Panc1 (cell line): ENCODE measurements around the gene SLC1A3. TPM values are rescaled to one million over a fixed set of nuclear protein-coding genes. Genes with fewer than 3 reads are reported as not detected.

Experiments used
- ATAC-seq: fragments of 200-7000 bp; cut with Tn5 transposase; 2 replicates; pipeline ENCODE4 v1.9.1; 2020; ENCODE audit warnings: mild to moderate bottlenecking, moderate library complexity
- BruUV-seq: library from RNA; stranded (reverse); fragments of 400-500 nt; replicated peaks from 2 replicates; lab custom pipeline; 2021; lab: Mats Ljungman, UMichigan
- CTCF ChIA-PET: fragments of 300-600 bp; sonication (Branson Sonifier 250); formaldehyde crosslinking; loops from one replicate; lab custom pipeline; 2022; ENCODE audit warnings: antibody characterized with exemption; lab: Charles Lee
- POLR2A ChIA-PET: fragments of 300-600 bp; sonication (Branson Sonifier 250); formaldehyde crosslinking; loops from one replicate; lab custom pipeline; 2022; ENCODE audit warnings: antibody characterized with exemption; lab: Charles Lee
- DNase-seq: peaks from one replicate; pipeline ENCODE4 v3.0.0-alpha.2; 2010; ENCODE audit warnings: low read depth, low spot score
- H3K27ac ChIP-seq: 2 replicates; pipeline ENCODE4 v1.5.1; 2011; ENCODE audit warnings: mild to moderate bottlenecking, low read length, inconsistent platforms
- H3K27me3 ChIP-seq: fragments of 200-500 bp; sonication (Bioruptor generic); 2 replicates; pipeline ENCODE4 v1.6.0; 2014; ENCODE audit warnings: low read length, inconsistent platforms; ENCODE audit not compliant: control insufficient read depth, insufficient read depth
- H3K36me3 ChIP-seq: fragments of 200-500 bp; sonication (Bioruptor generic); 2 replicates; pipeline ENCODE4 v1.5.1; 2014; ENCODE audit warnings: inconsistent platforms, mild to moderate bottlenecking, low read length, moderate library complexity; ENCODE audit not compliant: control insufficient read depth, insufficient read depth
- H3K4me1 ChIP-seq: 2 replicates; pipeline ENCODE4 v1.5.1; 2011; ENCODE audit warnings: inconsistent platforms, mild to moderate bottlenecking, low read length, moderate library complexity; ENCODE audit not compliant: control insufficient read depth, insufficient read depth
- H3K4me3 ChIP-seq, 2 experiments: 2 replicates each; pipeline ENCODE4 v1.5.1; 2011 to 2012; ENCODE audit warnings: low read depth in 2 of 2, low read length in 2 of 2, mild to moderate bottlenecking in 2 of 2, inconsistent platforms in 1 of 2, moderate library complexity in 1 of 2
- H3K9me3 ChIP-seq: fragments of 200-500 bp; sonication (Bioruptor generic); 2 replicates; pipeline ENCODE4 v1.5.1; 2014; ENCODE audit warnings: low read depth, mild to moderate bottlenecking, inconsistent platforms, low read length, moderate library complexity; ENCODE audit not compliant: control insufficient read depth, insufficient read depth
- CTCF ChIP-seq: fragments of 450-650 bp; IDR thresholded peaks from 2 replicates; pipeline ENCODE4 v1.5.1; 2017; ENCODE audit warnings: mild to moderate bottlenecking
- POLR2AphosphoS5 ChIP-seq: IDR thresholded peaks from 2 replicates; pipeline ENCODE4 v1.6.1; 2012; ENCODE audit warnings: mild to moderate bottlenecking, low read depth, low read length, moderate library complexity
- REST ChIP-seq, 2 experiments: IDR thresholded peaks; 2 replicates each; pipeline ENCODE4 v1.6.1; 2011 to 2012; ENCODE audit warnings: low read depth in 2 of 2, control low read depth in 1 of 2, low read length in 1 of 2, mild to moderate bottlenecking in 1 of 2, moderate library complexity in 1 of 2; ENCODE audit not compliant: insufficient read depth in 1 of 2
- SIN3A ChIP-seq: IDR thresholded peaks from 2 replicates; pipeline ENCODE4 v1.6.1; 2012; ENCODE audit warnings: low read depth, mild to moderate bottlenecking, low read length, moderate library complexity, borderline replicate concordance; ENCODE audit not compliant: insufficient read depth
- TCF7L2 ChIP-seq: IDR thresholded peaks from 2 replicates; pipeline ENCODE4 v1.6.1; 2011; ENCODE audit warnings: mild to moderate bottlenecking, low read depth, low read length, inconsistent platforms
- in situ Hi-C: cut with HindIII; loops from 2 replicates; pipeline ENCODE4 v1.10.0; 2016; ENCODE audit warnings: low sequenced_read_pairs, low pct_unique_long_range_greater_than_20kb
- intact Hi-C: fragments of 100-400 bp; cut with micrococcal nuclease; formaldehyde crosslinking; loops from one replicate; pipeline ENCODE4 v1.10.0; 2022; ENCODE audit not compliant: unreplicated experiment
- total RNA-seq: library from RNA; stranded (reverse); gene quantifications from one replicate; pipeline ENCODE4 v1.2.1, GENCODE V29; 2021; ENCODE audit not compliant: unreplicated experiment

SLC1A3 gene
- total RNA-seq, 1 experiment from 2014 or later = 0.13 TPM

DNA sequence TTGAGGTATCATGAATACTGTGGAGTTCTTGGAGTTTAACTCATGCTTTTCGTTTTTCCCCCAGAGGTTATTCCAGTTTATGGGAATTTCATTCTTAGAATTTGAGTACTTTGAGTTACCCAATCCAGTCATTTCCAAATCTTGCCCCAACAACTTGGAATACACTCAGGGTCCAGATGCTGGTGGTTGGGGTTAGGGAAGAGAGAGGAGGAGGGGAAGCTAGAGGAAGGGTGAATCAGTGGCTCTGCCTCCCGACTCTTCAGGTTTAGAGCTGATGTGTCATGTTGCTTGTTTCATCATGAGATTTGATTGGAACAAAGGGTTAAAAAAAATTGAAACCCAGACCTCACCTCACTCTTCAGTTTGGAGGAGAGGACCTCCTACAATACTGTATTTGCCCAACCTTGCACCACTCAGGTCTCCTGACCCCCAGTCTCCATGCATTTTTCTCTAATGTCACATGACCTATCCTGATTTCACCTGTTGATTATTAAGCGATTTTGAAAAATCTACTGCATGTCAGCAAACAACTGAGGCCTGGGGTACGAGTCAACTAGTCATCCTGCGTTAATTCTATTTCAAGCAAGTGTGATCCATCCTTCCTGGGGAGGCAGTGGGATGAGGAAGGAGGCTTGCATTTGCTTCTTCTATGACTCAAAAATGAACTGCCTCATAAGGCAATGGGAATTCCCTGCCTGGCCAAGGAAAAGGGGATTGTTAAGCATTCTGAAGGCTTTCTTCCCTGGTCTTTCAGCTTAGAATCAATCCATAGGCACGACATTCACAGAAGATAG is 6.2 kb upstream of the SLC1A3 start:
- no peak for TF ChIP-seq REST (IDR thresholded peaks at IDR 0.05; ENCODE audit: insufficient read depth in 1 of 2, low read depth in 2 of 2, low read length in 1 of 2)
- no peak for TF ChIP-seq POLR2AphosphoS5
- TF ChIP-seq CTCF = no peak
- no peak for TF ChIP-seq TCF7L2
- TF ChIP-seq SIN3A = no peak
- in situ Hi-C loops = no loop called here
- no TSS peak for BruUV-seq
- no peak overlapping the region for H3K4me3 ChIP-seq
- no peaks in the 10 kb centered on the region for H3K4me1 ChIP-seq
- H3K27ac ChIP-seq = no peak overlapping the region
- no peak for ATAC-seq
- intact Hi-C loops = no loop called here
- POLR2A ChIA-PET = no interaction called here
- peaks cover 8% of the 10 kb centered on the region for H3K27me3 ChIP-seq
- CTCF ChIA-PET = no interaction called here
- no peaks in the 10 kb centered on the region for H3K9me3 ChIP-seq
- no peak for DNase-seq
- H3K36me3 ChIP-seq = no peaks in the 10 kb centered on the region

DNA sequence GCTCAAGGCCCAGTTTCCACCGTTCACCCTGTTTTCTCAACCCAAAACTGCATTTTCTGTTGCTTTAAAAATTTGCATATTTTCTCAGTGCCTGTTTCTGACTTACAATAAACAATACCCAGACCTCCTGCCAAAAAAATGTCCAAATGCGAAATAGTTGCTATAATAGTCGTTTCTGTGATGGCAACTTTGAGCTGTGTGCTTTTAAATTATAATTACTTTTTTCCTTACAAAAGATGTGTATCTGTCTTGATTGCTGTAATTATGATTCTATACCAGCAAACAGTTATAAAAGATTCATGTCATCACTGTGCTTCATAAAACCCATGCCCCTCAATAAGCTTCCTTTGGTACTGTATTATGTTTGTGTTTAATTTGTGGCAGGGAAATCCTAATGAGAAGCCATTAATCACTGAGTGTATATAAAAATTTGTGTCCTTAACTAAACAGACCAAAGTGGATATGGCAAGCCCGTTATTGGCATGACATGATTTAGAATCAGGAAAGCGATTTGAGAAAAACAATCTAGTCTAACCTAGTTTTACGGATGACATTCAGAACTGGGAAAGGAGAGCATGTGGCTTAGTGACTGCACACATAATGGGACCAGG is 5.4 kb upstream of the SLC1A3 start:
- in situ Hi-C loops = no loop called here
- Histone ChIP-seq H3K9me3 (no peaks in the 10 kb centered on the region), H3K27me3 (peaks cover 16% of the 10 kb centered on the region), H3K27ac (no peak overlapping the region), H3K4me1 (no peaks in the 10 kb centered on the region), H3K4me3 (no peak overlapping the region), H3K36me3 (no peaks in the 10 kb centered on the region)
- TF ChIP-seq POLR2AphosphoS5 (no peak), REST (IDR thresholded peaks at IDR 0.05; ENCODE audit: insufficient read depth in 1 of 2, low read depth in 2 of 2, low read length in 1 of 2) (no peak), SIN3A (no peak), CTCF (no peak), TCF7L2 (no peak)
- DNase-seq = no peak
- BruUV-seq = no TSS peak
- intact Hi-C loops = no loop called here
- ChIA-PET POLR2A (no interaction called here), CTCF (no interaction called here)
- no peak for ATAC-seq
